Adipocyte (in vitro differentiated cells): Measurements from ENCODE around the gene RPL3.

ENCODE experiments used
- DNase-seq: peaks from one replicate; pipeline ENCODE4 v3.0.0-alpha.2; 2015; ENCODE audit warnings: low read depth
- H3K27me3 ChIP-seq: replicated peaks from 2 replicates; pipeline ENCODE4 v1.7.0; 2013; ENCODE audit warnings: mild to moderate bottlenecking, low read length, moderate library complexity; ENCODE audit not compliant: control insufficient read depth, insufficient read depth
- H3K36me3 ChIP-seq: 2 replicates; pipeline ENCODE4 v1.7.0; 2013; ENCODE audit warnings: low read length, mild to moderate bottlenecking, moderate library complexity; ENCODE audit not compliant: control insufficient read depth, insufficient read depth, severe bottlenecking
- H3K4me1 ChIP-seq: 2 replicates; pipeline ENCODE4 v1.7.0; 2013; ENCODE audit warnings: mild to moderate bottlenecking, low read length, moderate library complexity; ENCODE audit not compliant: control insufficient read depth, insufficient read depth
- H3K4me3 ChIP-seq: 2 replicates; pipeline ENCODE4 v1.7.0; 2013; ENCODE audit warnings: mild to moderate bottlenecking, low read length, moderate library complexity
- H3K9ac ChIP-seq: 2 replicates; pipeline ENCODE4 v1.7.0; 2013; ENCODE audit warnings: mild to moderate bottlenecking, low read length, moderate library complexity
- H3K9me3 ChIP-seq: 2 replicates; pipeline ENCODE4 v1.7.0; 2013; ENCODE audit warnings: mild to moderate bottlenecking, low read length, moderate library complexity; ENCODE audit not compliant: control insufficient read depth

RPL3 gene

GRCh38 chr22:39263626-39264348 is 55.6 kb downstream of the RPL3 start:
- Histone ChIP-seq H3K9me3 (peaks cover 14% of the 10 kb centered on the region), H3K36me3 (no peaks in the 10 kb centered on the region), H3K9ac (no peak overlapping the region), H3K4me1 (peaks cover 19% of the 10 kb centered on the region), H3K27me3 (no peaks in the 10 kb centered on the region), H3K4me3 (no peak overlapping the region)
- DNase-seq, result no peak
